Neural progenitor cell (in vitro differentiated cells): ENCODE results near the gene CNTNAP2.

Experiments used
- CTCF ChIP-seq: fragments of 200-600 bp; sonication (generic); IDR thresholded peaks from 2 replicates; pipeline ENCODE4 v1.5.1; 2017; ENCODE audit warnings: antibody characterized with exemption, mild to moderate bottlenecking
- EZH2 ChIP-seq: fragments of 200-600 bp; sonication (generic); IDR thresholded peaks from 2 replicates; pipeline ENCODE4 v1.6.1; 2017; ENCODE audit warnings: antibody characterized with exemption, mild to moderate bottlenecking, moderate library complexity

- no peak for TF ChIP-seq CTCF
- no peak for TF ChIP-seq EZH2
Measured at GRCh38 chr7:146565872-146566271, 449.3 kb downstream of the CNTNAP2 start.
